CD4-positive, alpha-beta T cell treated with Interleukin-17A for 1 hour (primary cell): Measurements from ENCODE around the gene ING5.

Experiments used
- DNase-seq: peaks from one replicate; pipeline ENCODE4 v3.0.0-alpha.2; 2020

ING5 gene

GRCh38 chr2:241720099-241720498 is 18.3 kb downstream of the ING5 start:
- DNase-seq: no peak

- no peak for DNase-seq
These were observed 18.7 kb downstream of the ING5 start for GRCh38 chr2:241720560-241720959.

GRCh38 chr2:241721852-241722251 is 20.0 kb downstream of the ING5 start:
- DNase-seq: no peak

- no peak for DNase-seq
These were observed 21.1 kb downstream of the ING5 start for GRCh38 chr2:241722896-241723454.

GRCh38 chr2:241724259-241724974 is 22.6 kb downstream of the ING5 start:
- DNase-seq: peak; percentile 42

GRCh38 chr2:241724975-241725870 is 23.4 kb downstream of the ING5 start:
- no peak for DNase-seq

- no peak for DNase-seq
These were observed 24.6 kb downstream of the ING5 start for GRCh38 chr2:241726459-241726858.

- no peak for DNase-seq
These were observed 26.2 kb downstream of the ING5 start for GRCh38 chr2:241728000-241728399.

GRCh38 chr2:241728627-241729026 is 26.8 kb downstream of the ING5 start:
- DNase-seq: no peak

- no peak for DNase-seq
These were observed 28.0 kb downstream of the ING5 start for GRCh38 chr2:241729868-241730267.

GRCh38 chr2:241730671-241731293 is 28.9 kb downstream of the ING5 start:
- DNase-seq: no peak

- DNase-seq: peak; percentile 60
These were observed 30.8 kb downstream of the ING5 start for GRCh38 chr2:241732513-241733186.

- no peak for DNase-seq
These were observed 31.8 kb downstream of the ING5 start for GRCh38 chr2:241733391-241734207.

GRCh38 chr2:241734208-241734466 is 32.3 kb downstream of the ING5 start:
- DNase-seq: no peak

GRCh38 chr2:241734467-241735208 is 32.8 kb downstream of the ING5 start, which contains the start of gene D2HGDH:
Gene D2HGDH, plus strand, starts transcription at chr2:241734630. Its CDS starts 595 bp downstream, at chr2:241735225.
- peak; percentile 91 for DNase-seq

GRCh38 chr2:241736111-241736510 is 34.3 kb downstream of the ING5 start:
- no peak for DNase-seq

- DNase-seq: no peak
These were observed 36.3 kb downstream of the ING5 start for GRCh38 chr2:241738040-241738686.

GRCh38 chr2:241739177-241739576 is 37.3 kb downstream of the ING5 start:
- DNase-seq: no peak

- no peak for DNase-seq
These were observed 37.8 kb downstream of the ING5 start for GRCh38 chr2:241739651-241740050.

- DNase-seq: peak; percentile 48
These were observed 39.2 kb downstream of the ING5 start for GRCh38 chr2:241741016-241741415.
